ENCODE data around the gene DGKI.

GRCh38 chr7:137413901-137414300 is 432.9 kb downstream of the DGKI start:
- TF ChIP-seq, protein P1, sequence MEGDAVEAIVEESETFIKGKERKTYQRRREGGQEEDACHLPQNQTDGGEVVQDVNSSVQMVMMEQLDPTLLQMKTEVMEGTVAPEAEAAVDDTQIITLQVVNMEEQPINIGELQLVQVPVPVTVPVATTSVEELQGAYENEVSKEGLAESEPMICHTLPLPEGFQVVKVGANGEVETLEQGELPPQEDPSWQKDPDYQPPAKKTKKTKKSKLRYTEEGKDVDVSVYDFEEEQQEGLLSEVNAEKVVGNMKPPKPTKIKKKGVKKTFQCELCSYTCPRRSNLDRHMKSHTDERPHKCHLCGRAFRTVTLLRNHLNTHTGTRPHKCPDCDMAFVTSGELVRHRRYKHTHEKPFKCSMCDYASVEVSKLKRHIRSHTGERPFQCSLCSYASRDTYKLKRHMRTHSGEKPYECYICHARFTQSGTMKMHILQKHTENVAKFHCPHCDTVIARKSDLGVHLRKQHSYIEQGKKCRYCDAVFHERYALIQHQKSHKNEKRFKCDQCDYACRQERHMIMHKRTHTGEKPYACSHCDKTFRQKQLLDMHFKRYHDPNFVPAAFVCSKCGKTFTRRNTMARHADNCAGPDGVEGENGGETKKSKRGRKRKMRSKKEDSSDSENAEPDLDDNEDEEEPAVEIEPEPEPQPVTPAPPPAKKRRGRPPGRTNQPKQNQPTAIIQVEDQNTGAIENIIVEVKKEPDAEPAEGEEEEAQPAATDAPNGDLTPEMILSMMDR (IDR thresholded peaks at IDR 0.05): no peak
- no peak for TF ChIP-seq REST (IDR thresholded peaks at IDR 0.05; ENCODE audit: insufficient read depth in 1 of 2, low read depth in 2 of 2, low read length in 1 of 2)
- no peak for TF ChIP-seq SIN3A (IDR thresholded peaks at IDR 0.05; ENCODE audit: borderline replicate concordance, insufficient read depth, low read depth, low read length)
- no peak for TF ChIP-seq POLR2AphosphoS5 (IDR thresholded peaks at IDR 0.05; ENCODE audit: low read depth, low read length)
